Choroid plexus epithelial cell (primary cell): ENCODE data around the gene TTLL12.

Source experiments
- DNase-seq: peaks from one replicate; pipeline ENCODE4 v3.0.0-alpha.2; 2010; ENCODE audit warnings: low read depth
- H3K4me3 ChIP-seq: 2 replicates; pipeline ENCODE4 v1.5.1; 2011; ENCODE audit warnings: low read depth, mild to moderate bottlenecking, control low read depth, low read length, moderate library complexity
- TF ChIP-seq, protein P1 (sequence below): conservative IDR thresholded peaks from 2 replicates; pipeline ENCODE4 v1.5.1; 2011; ENCODE audit warnings: low read depth, mild to moderate bottlenecking, control low read depth, inconsistent platforms, low read length, moderate library complexity

The TTLL12 gene

DNA sequence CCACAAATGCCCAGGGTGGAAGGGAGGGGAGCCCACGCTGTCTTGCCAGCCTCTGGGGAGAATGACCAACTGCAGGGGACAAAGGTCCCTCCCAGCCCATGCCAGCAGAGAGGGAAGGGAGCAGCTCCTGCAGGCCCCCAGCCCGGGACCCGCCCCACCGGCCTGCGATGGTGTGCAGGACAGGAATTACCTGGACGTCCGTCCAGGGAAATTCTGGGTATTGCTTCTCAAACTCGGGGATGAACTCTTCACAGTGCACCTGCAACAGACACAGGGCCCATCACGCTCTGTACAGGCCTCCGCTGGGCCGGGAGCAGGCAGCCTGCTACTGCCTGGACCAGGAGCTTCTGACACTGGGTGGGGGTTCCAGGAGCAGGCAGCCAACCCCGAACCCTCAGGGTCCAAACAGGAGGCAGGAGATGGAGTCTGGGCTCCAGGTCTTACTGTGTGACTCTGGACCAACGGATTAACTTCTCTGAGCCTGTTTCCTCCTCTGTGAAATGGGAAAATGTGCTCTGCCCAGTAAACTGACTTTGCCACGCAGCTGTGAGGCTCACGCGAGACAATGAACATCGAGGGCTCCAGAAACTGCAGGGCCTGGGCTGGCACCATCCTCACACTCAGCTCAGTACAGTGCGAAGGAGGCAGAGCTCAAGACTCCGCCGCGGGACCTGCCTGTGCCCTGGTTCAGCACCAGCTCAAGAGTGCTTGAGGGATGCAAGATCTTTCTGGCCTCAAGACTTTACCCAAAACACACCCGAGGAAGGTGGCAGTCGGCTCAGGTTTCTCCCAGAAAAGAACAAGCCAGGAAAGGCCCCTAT lies 17.4 kb downstream of the TTLL12 start:
- DNase-seq = no peak
- H3K4me3 ChIP-seq = no peak overlapping the region
- TF ChIP-seq, protein P1, sequence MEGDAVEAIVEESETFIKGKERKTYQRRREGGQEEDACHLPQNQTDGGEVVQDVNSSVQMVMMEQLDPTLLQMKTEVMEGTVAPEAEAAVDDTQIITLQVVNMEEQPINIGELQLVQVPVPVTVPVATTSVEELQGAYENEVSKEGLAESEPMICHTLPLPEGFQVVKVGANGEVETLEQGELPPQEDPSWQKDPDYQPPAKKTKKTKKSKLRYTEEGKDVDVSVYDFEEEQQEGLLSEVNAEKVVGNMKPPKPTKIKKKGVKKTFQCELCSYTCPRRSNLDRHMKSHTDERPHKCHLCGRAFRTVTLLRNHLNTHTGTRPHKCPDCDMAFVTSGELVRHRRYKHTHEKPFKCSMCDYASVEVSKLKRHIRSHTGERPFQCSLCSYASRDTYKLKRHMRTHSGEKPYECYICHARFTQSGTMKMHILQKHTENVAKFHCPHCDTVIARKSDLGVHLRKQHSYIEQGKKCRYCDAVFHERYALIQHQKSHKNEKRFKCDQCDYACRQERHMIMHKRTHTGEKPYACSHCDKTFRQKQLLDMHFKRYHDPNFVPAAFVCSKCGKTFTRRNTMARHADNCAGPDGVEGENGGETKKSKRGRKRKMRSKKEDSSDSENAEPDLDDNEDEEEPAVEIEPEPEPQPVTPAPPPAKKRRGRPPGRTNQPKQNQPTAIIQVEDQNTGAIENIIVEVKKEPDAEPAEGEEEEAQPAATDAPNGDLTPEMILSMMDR = no peak

DNA sequence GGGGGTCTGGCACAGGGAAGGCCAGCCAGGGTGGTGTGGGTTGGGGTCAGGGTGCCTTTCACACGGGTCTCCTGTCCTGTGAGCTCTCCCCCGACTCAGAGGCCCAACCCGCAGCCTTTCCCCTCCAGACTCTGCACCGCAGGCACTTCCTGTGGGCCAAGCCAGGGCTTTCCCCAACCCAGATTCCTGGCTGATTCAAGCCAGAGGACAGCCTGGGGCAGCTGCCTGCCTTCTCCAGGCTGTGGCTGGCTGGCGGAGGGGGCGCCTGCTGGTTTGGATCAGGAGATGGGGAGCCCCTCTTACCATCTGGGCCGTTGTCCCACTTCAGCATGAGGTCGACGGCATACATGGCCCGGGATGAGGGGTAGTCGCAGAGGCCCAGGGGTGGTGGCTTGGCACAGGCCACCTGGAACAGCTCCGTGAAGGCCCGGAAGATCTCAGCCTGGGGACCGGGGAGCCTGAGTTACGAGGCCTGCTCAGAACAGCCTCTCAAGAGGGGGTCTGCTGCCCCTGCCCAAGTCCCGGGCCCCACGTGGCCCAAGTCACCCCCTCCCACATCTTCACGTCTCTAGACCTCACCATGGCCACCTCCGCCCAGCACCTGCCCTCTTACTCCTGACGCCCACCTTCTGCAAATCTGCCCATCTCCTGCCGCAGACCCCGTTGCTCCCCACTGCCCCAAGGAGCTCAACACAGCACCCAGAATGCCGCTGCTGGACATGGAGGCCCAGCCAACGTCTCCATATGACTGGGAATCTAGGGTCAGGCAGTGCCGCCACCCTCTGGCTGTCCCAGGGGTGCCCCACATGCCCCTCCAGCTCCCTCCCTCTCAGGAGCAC lies 18.2 kb downstream of the TTLL12 start:
- peak; percentile 84 for DNase-seq
- no peak overlapping the region for H3K4me3 ChIP-seq
- TF ChIP-seq, protein P1 = peak; percentile 4

DNA sequence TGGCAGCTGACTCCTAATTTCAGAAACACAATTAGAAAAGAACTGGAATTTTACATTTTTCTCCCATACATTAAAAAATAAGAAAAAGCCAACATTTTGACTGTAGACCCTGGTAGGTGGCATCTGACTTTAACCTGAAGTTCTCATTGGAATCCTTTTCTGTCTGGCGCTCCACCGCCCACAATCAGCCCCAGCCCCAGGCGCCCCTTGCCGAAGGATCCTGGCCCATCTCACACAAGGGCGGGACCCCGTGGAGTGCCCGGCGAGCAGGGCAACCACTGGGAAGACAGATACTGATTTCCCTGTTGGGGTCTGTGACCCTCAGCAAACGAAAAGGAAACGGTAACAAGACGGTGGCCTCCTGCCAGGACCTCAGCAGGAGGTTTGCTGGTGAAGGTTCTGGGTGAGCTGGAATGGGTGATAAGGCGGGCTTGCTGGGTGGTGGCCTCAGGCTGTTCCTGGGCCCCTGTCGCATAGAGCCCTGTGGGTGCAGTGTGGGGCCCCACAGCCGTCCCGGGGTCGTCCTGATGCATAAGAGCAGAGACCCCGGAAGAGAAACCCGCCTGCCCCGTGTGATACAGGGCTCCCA lies 19.8 kb downstream of the TTLL12 start:
- H3K4me3 ChIP-seq = no peak overlapping the region
- DNase-seq = no peak
- TF ChIP-seq, protein P1 = no peak

DNA sequence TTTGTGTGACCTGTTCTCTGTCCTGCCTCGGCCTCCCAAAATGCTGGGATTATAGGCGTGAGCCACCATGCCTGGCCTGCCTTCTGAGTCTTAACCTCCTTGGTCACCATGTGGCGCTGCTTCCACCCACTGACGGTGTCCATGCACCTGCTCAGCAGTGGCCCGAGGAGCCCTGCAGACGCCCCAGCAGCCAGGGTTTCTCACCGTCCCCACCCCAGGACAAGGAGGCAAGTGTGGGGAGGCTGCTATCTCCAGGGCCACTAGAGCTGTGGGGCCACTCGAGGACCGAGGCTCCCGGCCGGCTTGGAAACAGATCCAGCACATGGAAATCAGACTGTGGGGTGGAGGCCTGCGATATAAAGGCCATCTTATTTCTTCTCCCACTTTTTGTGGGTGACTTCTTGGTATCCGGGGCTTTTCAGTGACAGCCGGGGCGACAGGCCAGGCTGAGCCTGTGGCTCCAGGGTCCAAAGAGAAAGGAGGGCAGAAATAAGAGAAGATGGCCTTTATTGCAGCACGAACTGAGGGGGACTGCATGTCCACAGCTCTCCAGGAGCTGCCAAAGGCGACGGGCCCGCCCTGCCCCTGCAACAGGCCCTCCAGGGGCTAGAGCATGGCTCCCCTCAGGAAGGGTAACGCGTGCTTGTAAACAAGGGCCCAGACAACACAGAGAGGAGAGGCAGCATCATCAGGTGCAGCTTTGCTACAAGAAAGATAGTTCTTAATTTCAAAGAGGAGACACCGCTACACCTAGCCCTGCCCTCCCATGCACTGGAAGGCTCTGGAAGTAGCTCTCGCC lies 20.6 kb downstream of the TTLL12 start:
- no peak overlapping the region for H3K4me3 ChIP-seq
- DNase-seq = no peak
- TF ChIP-seq, protein P1 = no peak

DNA sequence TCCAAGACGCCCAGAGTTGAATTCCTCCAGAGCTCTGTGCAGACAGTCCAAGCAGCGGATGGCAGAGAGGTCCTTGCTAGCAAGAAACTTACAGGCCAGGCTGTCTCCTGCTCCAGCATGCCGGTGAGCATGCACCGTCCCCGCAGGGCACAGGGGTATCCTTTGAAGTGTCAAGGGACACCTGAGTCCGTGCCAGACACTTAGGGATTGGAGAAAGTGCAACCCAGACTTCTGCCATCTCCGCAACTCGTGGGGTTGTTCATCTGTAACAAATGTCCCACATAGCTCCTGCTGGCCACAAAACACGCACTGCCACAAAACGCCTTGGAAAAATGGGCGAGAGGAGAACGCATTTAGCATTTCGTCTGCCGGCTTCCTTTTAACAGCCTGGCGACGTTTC lies 22.3 kb downstream of the TTLL12 start:
- H3K4me3 ChIP-seq = no peak overlapping the region
- no peak for DNase-seq
- TF ChIP-seq, protein P1 = no peak

GRCh38 chr22:43163241-43163795 lies 23.6 kb downstream of the TTLL12 start:
- TF ChIP-seq, protein P1 = no peak
- DNase-seq = no peak

More at GRCh38 chr22:43163241-43163795, 23.6 kb downstream of the TTLL12 start:
- no peak overlapping the region for H3K4me3 ChIP-seq
